Osteoblast (primary cell): ENCODE data around the gene MINK1. TPM values are rescaled to one million over a fixed set of nuclear protein-coding genes. Genes with fewer than 3 reads are reported as not detected.
A peak's percentile ranks its signal among the peaks of the same experiment; 100 is the strongest.

Experiments
- DNase-seq: peaks from one replicate; pipeline ENCODE4 v3.0.0; 2011; ENCODE audit warnings: low spot score, mixed read lengths; ENCODE audit not compliant: insufficient read length; ENCODE audit errors: missing footprints
- H2AFZ ChIP-seq: 2 replicates; pipeline ENCODE4 v1.6.0; 2011; ENCODE audit warnings: mild to moderate bottlenecking, low read length
- H3K27ac ChIP-seq: 2 replicates; pipeline ENCODE4 v1.5.1; 2011; ENCODE audit warnings: mild to moderate bottlenecking, low read depth, low read length, moderate library complexity
- H3K27me3 ChIP-seq: 2 replicates; pipeline ENCODE4 v1.6.0; 2012; ENCODE audit warnings: mild to moderate bottlenecking, control low read depth, inconsistent platforms, low read length, moderate library complexity; ENCODE audit not compliant: insufficient read depth
- H3K36me3 ChIP-seq: 2 replicates; pipeline ENCODE4 v1.5.1; 2011; ENCODE audit warnings: mild to moderate bottlenecking, low read length, control low read depth, moderate library complexity; ENCODE audit not compliant: insufficient read depth
- H3K4me1 ChIP-seq: 2 replicates; pipeline ENCODE4 v1.5.1; 2011; ENCODE audit warnings: mild to moderate bottlenecking, low read length, control low read depth, moderate library complexity; ENCODE audit not compliant: insufficient read depth
- H3K4me2 ChIP-seq: 2 replicates; pipeline ENCODE4 v1.6.0; 2011; ENCODE audit warnings: mild to moderate bottlenecking, low read length; ENCODE audit not compliant: insufficient read depth
- H3K4me3 ChIP-seq: fragments of 200-600 bp; sonication (generic); 3 replicates; pipeline ENCODE4 v1.5.1; 2012; ENCODE audit warnings: mild to moderate bottlenecking, low read length, inconsistent platforms; ENCODE audit not compliant: insufficient read depth
- H3K79me2 ChIP-seq: 2 replicates; pipeline ENCODE4 v1.6.0; 2012; ENCODE audit warnings: mild to moderate bottlenecking, low read length, control low read depth, inconsistent platforms; ENCODE audit not compliant: insufficient read depth
- H3K9me3 ChIP-seq: 2 replicates; pipeline ENCODE4 v1.5.1; 2011; ENCODE audit warnings: low read depth, low read length, control low read depth
- H4K20me1 ChIP-seq: 2 replicates; pipeline ENCODE4 v1.6.0; 2012; ENCODE audit warnings: mild to moderate bottlenecking, low read length, control low read depth; ENCODE audit not compliant: insufficient read depth
- total RNA-seq: library from RNA; depleted of rRNA; stranded (reverse); fragments of >200 nt; gene quantifications from 2 replicates; pipeline ENCODE4 v1.2.3, GENCODE V29; 2012
- TF ChIP-seq, protein P1 (sequence below): IDR thresholded peaks from 2 replicates; pipeline ENCODE4 v1.5.1; 2011; ENCODE audit warnings: mild to moderate bottlenecking, low read depth, low read length, moderate library complexity; ENCODE audit errors: extremely low read depth

Gene MINK1
- total RNA-seq, 1 donor: 34.4 TPM

DNA sequence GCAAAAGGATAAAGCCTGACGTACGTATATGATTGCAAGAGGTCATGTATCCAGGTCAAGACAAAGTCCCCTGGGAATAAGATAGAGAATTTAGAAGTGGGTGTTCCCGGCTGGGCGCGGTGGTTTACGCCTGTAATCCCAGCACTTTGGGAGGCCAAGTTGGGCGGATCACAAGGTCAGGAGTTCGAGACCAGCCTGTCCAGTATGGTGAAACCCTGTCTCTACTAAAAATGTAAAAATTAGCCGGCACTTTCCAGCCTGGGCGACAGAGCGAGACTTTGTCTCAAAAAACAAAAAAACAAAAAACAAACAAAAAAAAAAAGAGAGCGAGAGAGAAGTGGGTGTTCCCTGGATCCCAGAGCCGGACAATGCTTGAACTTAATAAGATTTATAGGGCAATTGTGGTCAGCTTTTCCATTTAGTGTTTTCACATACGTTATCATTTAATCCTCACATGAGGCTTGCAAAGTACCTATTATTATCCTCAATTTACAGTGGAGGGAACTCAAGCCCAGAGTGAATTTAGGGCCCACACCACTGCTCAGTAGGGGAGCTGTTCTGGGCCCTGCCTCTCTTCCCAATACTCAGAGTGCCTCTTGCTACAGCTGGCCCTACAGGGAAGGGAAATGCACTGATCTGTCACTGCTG, 44.9 kb upstream of the MINK1 start:
- H3K9me3 ChIP-seq: no peaks in the 10 kb centered on the region
- H3K27me3 ChIP-seq: peaks cover 26% of the 10 kb centered on the region
- H3K36me3 ChIP-seq: no peaks in the 10 kb centered on the region
- H3K27ac ChIP-seq: no peak overlapping the region
- no peaks in the 10 kb centered on the region for H3K79me2 ChIP-seq
- H4K20me1 ChIP-seq: no peaks in the 10 kb centered on the region
- peak; percentile 83 for DNase-seq
- H3K4me1 ChIP-seq: peaks cover 30% of the 10 kb centered on the region
- H2AFZ ChIP-seq: no peak overlapping the region
- TF ChIP-seq, protein P1, sequence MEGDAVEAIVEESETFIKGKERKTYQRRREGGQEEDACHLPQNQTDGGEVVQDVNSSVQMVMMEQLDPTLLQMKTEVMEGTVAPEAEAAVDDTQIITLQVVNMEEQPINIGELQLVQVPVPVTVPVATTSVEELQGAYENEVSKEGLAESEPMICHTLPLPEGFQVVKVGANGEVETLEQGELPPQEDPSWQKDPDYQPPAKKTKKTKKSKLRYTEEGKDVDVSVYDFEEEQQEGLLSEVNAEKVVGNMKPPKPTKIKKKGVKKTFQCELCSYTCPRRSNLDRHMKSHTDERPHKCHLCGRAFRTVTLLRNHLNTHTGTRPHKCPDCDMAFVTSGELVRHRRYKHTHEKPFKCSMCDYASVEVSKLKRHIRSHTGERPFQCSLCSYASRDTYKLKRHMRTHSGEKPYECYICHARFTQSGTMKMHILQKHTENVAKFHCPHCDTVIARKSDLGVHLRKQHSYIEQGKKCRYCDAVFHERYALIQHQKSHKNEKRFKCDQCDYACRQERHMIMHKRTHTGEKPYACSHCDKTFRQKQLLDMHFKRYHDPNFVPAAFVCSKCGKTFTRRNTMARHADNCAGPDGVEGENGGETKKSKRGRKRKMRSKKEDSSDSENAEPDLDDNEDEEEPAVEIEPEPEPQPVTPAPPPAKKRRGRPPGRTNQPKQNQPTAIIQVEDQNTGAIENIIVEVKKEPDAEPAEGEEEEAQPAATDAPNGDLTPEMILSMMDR: no peak
- H3K4me3 ChIP-seq: no peak overlapping the region
- H3K4me2 ChIP-seq: peak overlapping the region; percentile 82

DNA sequence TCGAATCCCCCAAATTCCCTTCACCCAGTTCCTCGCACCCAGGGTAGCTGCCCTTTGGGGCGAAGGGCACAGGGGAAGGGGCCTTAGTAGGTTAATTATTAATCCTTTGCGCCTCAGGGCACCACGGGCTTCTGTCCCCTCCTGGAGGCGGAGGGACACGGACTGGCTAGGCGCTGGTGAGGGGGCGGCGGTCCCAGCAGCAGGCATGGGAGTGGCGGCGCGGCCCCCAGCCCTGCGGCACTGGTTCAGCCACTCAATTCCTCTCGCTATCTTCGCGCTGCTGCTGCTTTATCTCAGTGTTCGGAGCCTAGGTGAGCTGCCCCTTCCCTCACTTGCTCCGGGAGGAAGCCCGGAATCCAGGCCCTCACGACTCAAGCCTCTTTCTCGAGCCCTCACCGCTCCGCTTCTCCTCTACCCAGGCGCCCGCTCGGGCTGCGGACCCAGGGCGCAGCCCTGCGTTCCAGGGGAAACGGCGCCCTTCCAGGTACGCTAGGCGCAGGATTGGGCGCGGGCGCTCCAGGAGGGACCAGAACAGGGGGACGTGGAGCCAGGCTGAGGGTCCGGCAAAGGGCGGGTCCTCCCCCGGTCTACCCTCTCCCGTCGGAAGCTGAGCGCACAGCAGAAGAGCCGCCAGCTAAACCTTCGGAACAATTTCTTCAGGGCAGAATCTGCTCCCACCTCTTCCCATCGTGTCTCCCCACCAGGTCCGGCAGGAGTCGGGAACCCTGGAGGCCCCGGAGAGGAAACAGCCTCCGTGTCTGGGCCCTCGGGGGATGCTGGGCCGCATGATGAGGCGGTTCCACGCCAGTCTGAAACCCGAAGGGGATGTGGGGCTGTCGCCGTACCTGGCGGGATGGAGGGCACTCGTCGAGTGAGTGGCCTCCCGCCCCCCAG, 44.1 kb upstream of the MINK1 start, which contains the start of gene GLTPD2:
Gene GLTPD2, plus strand, starts transcription at position 158 of the 894 bp plus-strand sequence. Its CDS starts 48 bp downstream, at position 206.
- H3K4me3 ChIP-seq: peak within 1 kb of the TSS; percentile 79
- DNase-seq: peak; percentile 88
- TF ChIP-seq, protein P1: no peak
- H3K9me3 ChIP-seq: no peaks in the 10 kb centered on the region
- H3K27ac ChIP-seq: peak within 1 kb of the TSS; percentile 74
- H3K4me2 ChIP-seq: peak within 1 kb of the TSS; percentile 82
- H3K27me3 ChIP-seq: peaks cover 19% of the 10 kb centered on the region
- H3K36me3 ChIP-seq: no peaks in the 10 kb centered on the region
- no peaks in the 10 kb centered on the region for H3K79me2 ChIP-seq
- H4K20me1 ChIP-seq: no peaks in the 10 kb centered on the region
- peak within 1 kb of the TSS; percentile 76 for H2AFZ ChIP-seq
- peaks cover 30% of the 10 kb centered on the region for H3K4me1 ChIP-seq

DNA sequence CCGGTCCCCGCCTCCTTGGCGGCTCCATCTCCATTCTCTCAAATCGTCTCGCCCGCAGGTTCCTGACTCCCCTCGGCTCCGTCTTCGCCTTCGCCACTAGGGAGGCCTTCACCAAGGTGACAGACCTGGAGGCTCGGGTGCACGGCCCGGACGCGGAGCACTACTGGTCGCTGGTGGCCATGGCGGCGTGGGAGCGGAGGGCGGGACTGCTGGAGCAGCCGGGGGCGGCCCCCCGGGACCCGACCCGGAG, 43.5 kb upstream of the MINK1 start:
- no peaks in the 10 kb centered on the region for H3K79me2 ChIP-seq
- H4K20me1 ChIP-seq: no peaks in the 10 kb centered on the region
- H3K4me2 ChIP-seq: peak overlapping the region; percentile 82
- TF ChIP-seq, protein P1: no peak
- peaks cover 30% of the 10 kb centered on the region for H3K4me1 ChIP-seq
- H3K27ac ChIP-seq: peak overlapping the region; percentile 74
- no peak for DNase-seq
- no peaks in the 10 kb centered on the region for H3K9me3 ChIP-seq
- no peaks in the 10 kb centered on the region for H3K36me3 ChIP-seq
- peaks cover 13% of the 10 kb centered on the region for H3K27me3 ChIP-seq
- peak overlapping the region; percentile 79 for H3K4me3 ChIP-seq
- peak overlapping the region; percentile 76 for H2AFZ ChIP-seq
